BLaER1 (cell line): ENCODE measurements around the gene ERMP1.

Source experiments
- H3K27ac ChIP-seq: shearing (Covaris generic); formaldehyde crosslinking; 2 replicates; pipeline ENCODE4 v1.8.1; 2022
- H3K27me3 ChIP-seq: shearing (Covaris generic); formaldehyde crosslinking; 2 replicates; pipeline ENCODE4 v1.8.1; 2022
- H3K36me3 ChIP-seq: shearing (Covaris generic); formaldehyde crosslinking; 2 replicates; pipeline ENCODE4 v1.8.1; 2022
- H3K4me1 ChIP-seq: shearing (Covaris generic); formaldehyde crosslinking; 2 replicates; pipeline ENCODE4 v1.8.1; 2022
- H3K4me2 ChIP-seq: shearing (Covaris generic); formaldehyde crosslinking; 2 replicates; pipeline ENCODE4 v1.8.1; 2022
- H3K4me3 ChIP-seq: shearing (Covaris generic); formaldehyde crosslinking; 2 replicates; pipeline ENCODE4 v1.8.1; 2022
- H3K9ac ChIP-seq: shearing (Covaris generic); formaldehyde crosslinking; 2 replicates; pipeline ENCODE4 v1.8.1; 2022
- H3K9me3 ChIP-seq: shearing (Covaris generic); formaldehyde crosslinking; 2 replicates; pipeline ENCODE4 v1.8.1; 2022
- H4K20me1 ChIP-seq: shearing (Covaris generic); formaldehyde crosslinking; 2 replicates; pipeline ENCODE4 v1.8.1; 2022
- Cebpa-rat ChIP-seq: shearing (Covaris generic); IDR thresholded peaks from 2 replicates; pipeline ENCODE4 v1.8.1; 2022

ERMP1 gene

DNA sequence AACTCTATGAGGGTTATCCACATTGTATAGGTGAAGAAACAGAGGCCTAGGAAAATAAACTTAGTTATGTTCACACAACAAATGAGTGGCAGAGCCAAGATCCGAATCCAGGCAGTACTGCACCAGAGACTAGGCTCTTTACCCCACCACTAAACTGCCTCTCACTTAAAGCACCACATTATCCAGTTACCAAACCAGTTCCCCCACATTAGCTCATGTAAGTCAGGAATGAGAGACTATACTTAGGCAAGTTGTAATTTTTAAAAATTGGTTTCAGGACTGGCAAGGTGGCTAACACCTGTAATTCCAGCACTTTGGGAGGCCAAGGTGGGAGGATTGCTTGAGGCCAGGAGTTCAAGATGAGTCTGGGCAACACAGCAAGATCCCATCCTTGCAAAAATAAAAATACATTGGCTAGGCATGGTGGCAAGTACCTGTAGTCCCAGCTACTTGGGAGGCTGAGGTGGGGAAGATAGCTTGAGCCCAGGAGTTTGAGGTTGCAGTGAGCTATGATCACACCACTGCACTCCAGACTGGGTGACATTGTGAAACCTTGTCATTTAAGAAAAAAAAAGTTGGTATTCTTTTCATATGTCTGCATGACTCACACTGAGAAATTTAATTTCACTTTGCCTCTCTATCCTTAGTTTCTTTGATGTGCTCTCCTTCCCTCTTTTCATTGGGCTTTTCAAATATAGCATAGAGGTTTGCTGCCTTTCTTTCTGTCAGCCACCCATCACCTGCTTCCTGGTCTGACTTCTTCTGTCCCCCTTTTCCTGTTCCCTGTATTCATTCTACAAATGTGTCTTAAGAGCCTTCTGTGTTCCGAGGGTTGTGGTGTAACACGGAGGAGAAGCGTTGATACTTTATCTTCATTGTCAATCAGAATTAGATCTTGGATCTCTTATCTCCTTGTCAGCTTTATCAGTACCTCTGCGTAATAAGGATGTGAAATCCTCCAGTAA, 64.7 kb downstream of the ERMP1 start:
- Histone ChIP-seq H3K9ac (no peak overlapping the region), H3K27ac (no peak overlapping the region), H4K20me1 (no peaks in the 10 kb centered on the region; the same call in 1 of the 2 replicates), H3K4me2 (no peak overlapping the region), H3K36me3 (peaks cover 97% of the 10 kb centered on the region), H3K9me3 (no peaks in the 10 kb centered on the region), H3K4me3 (no peak overlapping the region), H3K4me1 (peaks cover 14% of the 10 kb centered on the region), H3K27me3 (no peaks in the 10 kb centered on the region)
- no peak for TF ChIP-seq Cebpa-rat

DNA sequence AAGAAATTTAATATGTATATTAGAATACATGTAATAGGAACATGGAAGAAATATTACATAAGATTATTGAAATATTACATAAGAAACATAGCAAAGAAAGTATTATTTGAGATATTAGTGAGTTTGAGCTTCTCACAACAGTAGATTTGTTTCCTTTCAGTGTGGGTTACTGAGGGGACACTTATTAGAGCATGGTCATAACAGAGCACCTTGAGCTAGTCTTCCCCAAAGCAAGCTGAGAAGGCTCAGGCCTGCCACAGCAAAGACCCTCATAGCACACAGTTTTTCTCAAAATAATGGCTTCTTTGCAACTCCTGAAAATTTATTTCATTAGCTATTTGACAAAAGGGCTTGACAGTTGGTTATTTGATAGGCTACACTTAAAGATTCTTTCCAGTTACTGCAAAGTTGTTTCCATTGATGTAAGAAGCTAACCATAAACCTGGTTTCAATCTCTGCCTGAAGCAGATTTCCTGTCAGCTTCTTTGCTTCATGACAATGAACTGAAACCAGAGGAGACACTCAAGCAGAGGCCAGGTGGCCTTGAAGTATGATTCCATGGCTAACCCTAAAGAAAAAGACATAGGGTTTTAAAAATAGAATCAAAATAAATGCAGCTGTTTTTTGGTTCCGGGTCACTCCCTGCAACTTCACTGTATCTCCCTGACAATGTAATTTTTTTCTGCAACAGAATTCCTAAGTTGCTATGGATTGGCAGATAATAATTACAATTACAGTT, 68.6 kb downstream of the ERMP1 start:
- no peak overlapping the region for H3K27ac ChIP-seq
- no peaks in the 10 kb centered on the region for H3K27me3 ChIP-seq
- H3K4me2 ChIP-seq: peak overlapping the region; percentile 26
- H4K20me1 ChIP-seq: no peaks in the 10 kb centered on the region
- H3K9me3 ChIP-seq: no peaks in the 10 kb centered on the region
- H3K4me3 ChIP-seq: no peak overlapping the region
- peaks cover 98% of the 10 kb centered on the region for H3K36me3 ChIP-seq
- peaks cover 15% of the 10 kb centered on the region for H3K4me1 ChIP-seq
- TF ChIP-seq Cebpa-rat: no peak
- no peak overlapping the region for H3K9ac ChIP-seq

DNA sequence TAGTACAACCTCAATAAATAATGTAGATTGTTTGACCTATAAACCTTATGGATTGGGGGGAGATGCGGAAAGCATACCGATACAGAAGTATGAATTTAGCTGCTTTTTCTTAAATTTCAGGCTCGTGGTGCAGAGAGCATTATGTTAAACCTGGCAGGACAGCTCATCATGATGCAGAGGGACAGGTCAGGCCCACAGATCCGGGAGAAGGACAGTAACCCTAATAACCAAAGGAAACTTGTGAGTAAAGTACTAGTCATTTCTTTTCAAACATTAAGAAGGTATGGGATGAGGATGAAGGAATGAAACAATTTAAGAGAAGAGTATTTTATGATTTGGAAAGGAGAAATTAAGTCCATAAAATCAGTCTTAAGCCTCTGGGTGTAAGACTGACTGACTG, 70.5 kb downstream of the ERMP1 start:
- no peak overlapping the region for H3K4me2 ChIP-seq
- H3K4me1 ChIP-seq: peaks cover 15% of the 10 kb centered on the region
- no peak overlapping the region for H3K9ac ChIP-seq
- no peak overlapping the region for H3K4me3 ChIP-seq
- TF ChIP-seq Cebpa-rat: no peak
- H3K36me3 ChIP-seq: peaks cover 98% of the 10 kb centered on the region
- no peaks in the 10 kb centered on the region for H4K20me1 ChIP-seq
- H3K27ac ChIP-seq: no peak overlapping the region
- H3K27me3 ChIP-seq: no peaks in the 10 kb centered on the region
- H3K9me3 ChIP-seq: no peaks in the 10 kb centered on the region

DNA sequence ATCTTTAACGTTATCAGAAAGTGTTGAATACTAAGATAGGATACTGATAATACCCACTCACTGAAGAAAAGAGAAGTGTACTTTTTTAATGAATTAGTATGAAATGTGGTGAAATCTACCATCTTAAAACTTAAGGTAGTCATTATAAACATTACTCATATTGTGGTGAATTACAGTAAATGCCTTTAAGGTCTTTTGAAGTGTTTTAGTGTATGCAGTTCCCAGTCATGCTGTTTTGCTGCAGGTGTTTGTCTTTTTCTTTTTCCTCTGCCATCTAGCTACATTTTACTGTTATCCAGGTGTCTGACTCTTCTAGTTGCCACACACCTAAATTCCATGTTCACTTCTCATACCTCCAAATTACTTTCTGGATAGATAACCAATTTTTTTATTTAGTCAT, 72.6 kb downstream of the ERMP1 start:
- H3K27ac ChIP-seq: no peak overlapping the region
- H3K9ac ChIP-seq: no peak overlapping the region
- no peak overlapping the region for H3K4me2 ChIP-seq
- no peak overlapping the region for H3K4me3 ChIP-seq
- H3K27me3 ChIP-seq: no peaks in the 10 kb centered on the region
- no peak for TF ChIP-seq Cebpa-rat
- no peaks in the 10 kb centered on the region for H4K20me1 ChIP-seq
- H3K36me3 ChIP-seq: peaks cover 97% of the 10 kb centered on the region
- H3K9me3 ChIP-seq: no peaks in the 10 kb centered on the region
- peaks cover 15% of the 10 kb centered on the region for H3K4me1 ChIP-seq

DNA sequence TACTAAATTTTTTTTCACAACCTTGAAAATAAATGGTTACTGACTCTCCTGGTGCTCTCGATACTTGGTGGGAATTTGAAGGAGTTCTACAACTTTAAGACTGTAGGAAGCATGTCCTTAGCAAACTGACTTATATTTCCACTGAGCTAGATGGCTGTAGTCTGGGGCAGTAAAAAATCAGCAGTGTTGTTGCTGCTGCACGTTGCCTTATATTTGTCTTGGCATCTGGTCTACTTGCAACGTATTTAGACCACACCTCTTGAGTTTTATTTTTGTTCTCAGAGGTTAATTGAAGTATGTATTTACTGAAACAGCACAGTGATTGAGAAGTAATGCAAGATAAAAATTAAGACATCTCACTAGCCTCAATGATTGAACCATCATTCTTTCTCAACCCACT, 76.3 kb downstream of the ERMP1 start:
- H3K9me3 ChIP-seq: no peaks in the 10 kb centered on the region
- H3K4me2 ChIP-seq: no peak overlapping the region
- TF ChIP-seq Cebpa-rat: no peak
- H3K27ac ChIP-seq: no peak overlapping the region
- no peaks in the 10 kb centered on the region for H3K4me1 ChIP-seq
- H3K27me3 ChIP-seq: no peaks in the 10 kb centered on the region
- H3K4me3 ChIP-seq: no peak overlapping the region
- peaks cover 92% of the 10 kb centered on the region for H3K36me3 ChIP-seq
- H4K20me1 ChIP-seq: no peaks in the 10 kb centered on the region
- no peak overlapping the region for H3K9ac ChIP-seq

DNA sequence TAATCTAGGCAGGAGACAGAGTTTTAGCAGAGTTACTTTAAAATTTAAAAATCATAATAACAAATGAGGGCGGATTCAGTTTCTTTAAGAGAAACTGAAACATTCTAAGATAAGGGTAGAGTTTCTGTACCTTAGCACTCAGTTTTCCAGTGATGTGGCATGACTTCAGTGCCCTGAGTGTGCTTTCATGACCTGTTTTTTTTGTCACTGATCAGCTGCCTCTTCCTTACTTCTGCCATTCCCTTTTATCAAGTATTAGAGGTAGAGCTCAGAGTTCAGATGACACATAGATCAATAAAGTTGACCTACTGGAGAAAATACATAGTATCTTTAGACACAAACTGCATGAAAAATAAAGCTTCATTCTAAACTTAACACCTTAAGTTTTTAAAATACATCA, 82.3 kb downstream of the ERMP1 start:
- H3K4me3 ChIP-seq: no peak overlapping the region
- peaks cover 91% of the 10 kb centered on the region for H3K36me3 ChIP-seq
- H4K20me1 ChIP-seq: no peaks in the 10 kb centered on the region
- H3K4me1 ChIP-seq: no peaks in the 10 kb centered on the region
- no peaks in the 10 kb centered on the region for H3K9me3 ChIP-seq
- no peak overlapping the region for H3K9ac ChIP-seq
- no peak overlapping the region for H3K27ac ChIP-seq
- no peak for TF ChIP-seq Cebpa-rat
- H3K4me2 ChIP-seq: no peak overlapping the region
- no peaks in the 10 kb centered on the region for H3K27me3 ChIP-seq

DNA sequence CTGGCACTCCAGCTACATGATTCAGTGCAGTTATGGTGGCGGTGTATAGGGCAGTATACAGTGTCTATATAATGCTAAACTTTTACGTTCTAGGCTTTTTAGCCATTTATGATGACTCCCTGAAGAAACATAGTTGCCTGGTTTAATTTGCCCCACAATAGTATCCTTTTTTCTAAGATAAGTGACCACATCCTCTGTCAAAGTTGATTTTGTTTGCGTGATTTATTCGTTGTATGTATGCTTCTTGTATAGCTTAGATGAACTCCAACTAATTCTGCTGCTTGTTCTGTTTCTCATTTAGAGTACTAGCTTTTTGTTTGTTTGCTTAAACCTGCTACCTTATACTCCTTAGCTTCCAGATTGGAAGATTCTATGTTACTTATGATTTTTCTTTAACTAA, 83.6 kb downstream of the ERMP1 start:
- Histone ChIP-seq H3K27ac (no peak overlapping the region), H3K9me3 (no peaks in the 10 kb centered on the region), H3K36me3 (peaks cover 93% of the 10 kb centered on the region), H3K9ac (no peak overlapping the region), H3K4me2 (no peak overlapping the region), H4K20me1 (no peaks in the 10 kb centered on the region), H3K4me3 (no peak overlapping the region), H3K4me1 (no peaks in the 10 kb centered on the region), H3K27me3 (no peaks in the 10 kb centered on the region)
- no peak for TF ChIP-seq Cebpa-rat

DNA sequence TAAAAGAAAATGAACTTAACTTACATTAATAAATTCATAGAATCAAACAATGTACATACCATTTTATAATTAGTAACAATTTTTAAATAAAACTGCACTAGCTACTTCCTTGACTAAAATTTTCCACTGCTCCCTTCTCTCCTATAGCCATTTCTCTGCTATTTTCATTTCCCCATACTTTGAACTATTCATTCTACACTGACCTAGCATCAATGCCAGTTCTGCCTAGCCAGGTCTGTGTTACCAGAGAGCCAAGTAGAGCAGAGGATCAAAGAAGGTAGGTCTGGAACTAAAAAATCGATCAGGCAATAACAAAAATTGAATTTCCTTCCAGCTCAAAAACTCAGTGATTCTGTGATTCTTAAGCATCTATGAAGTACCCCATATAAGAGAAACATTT, 84.5 kb downstream of the ERMP1 start:
- no peaks in the 10 kb centered on the region for H3K9me3 ChIP-seq
- H3K4me3 ChIP-seq: no peak overlapping the region
- no peak overlapping the region for H3K27ac ChIP-seq
- no peaks in the 10 kb centered on the region for H3K4me1 ChIP-seq
- H3K9ac ChIP-seq: no peak overlapping the region
- H3K27me3 ChIP-seq: no peaks in the 10 kb centered on the region
- TF ChIP-seq Cebpa-rat: no peak
- no peak overlapping the region for H3K4me2 ChIP-seq
- H3K36me3 ChIP-seq: peaks cover 95% of the 10 kb centered on the region
- no peaks in the 10 kb centered on the region for H4K20me1 ChIP-seq

DNA sequence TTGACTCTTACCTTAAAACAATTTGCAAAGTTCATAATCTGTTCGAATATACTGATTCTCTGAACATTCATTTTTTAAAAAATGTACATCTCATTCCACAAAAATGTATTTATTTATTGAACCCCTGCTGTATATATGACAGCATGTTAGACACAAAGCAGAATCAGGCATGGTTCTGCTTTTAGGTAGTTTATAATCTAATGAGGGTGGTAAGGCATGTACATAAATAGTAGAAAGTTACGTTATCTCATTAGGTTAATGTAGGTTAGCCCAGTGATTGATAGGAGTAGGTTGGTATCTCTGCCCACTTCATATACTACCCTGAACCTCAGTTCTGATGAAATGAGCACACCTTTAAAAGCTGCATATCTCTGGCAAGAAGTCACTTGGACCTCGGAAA, 89.8 kb downstream of the ERMP1 start:
- H3K9me3 ChIP-seq: no peaks in the 10 kb centered on the region
- no peak overlapping the region for H3K27ac ChIP-seq
- no peak overlapping the region for H3K9ac ChIP-seq
- H3K27me3 ChIP-seq: no peaks in the 10 kb centered on the region
- no peak for TF ChIP-seq Cebpa-rat
- peaks cover 7% of the 10 kb centered on the region; the same call in 1 of the 2 replicates for H4K20me1 ChIP-seq
- no peak overlapping the region for H3K4me3 ChIP-seq
- H3K4me2 ChIP-seq: no peak overlapping the region
- H3K36me3 ChIP-seq: peaks cover 92% of the 10 kb centered on the region
- no peaks in the 10 kb centered on the region for H3K4me1 ChIP-seq
